GM12892 (cell line): ENCODE results near the gene SPINK1.

ENCODE experiments used
- POLR2A ChIP-seq: IDR thresholded peaks from 2 replicates; pipeline ENCODE4 v1.6.1; 2011; ENCODE audit warnings: low read depth, low read length, control low read depth
- POLR2AphosphoS5 ChIP-seq: IDR thresholded peaks from 2 replicates; pipeline ENCODE4 v1.6.1; 2011; ENCODE audit warnings: low read depth, low read length, control low read depth
- TAF1 ChIP-seq: IDR thresholded peaks from 2 replicates; pipeline ENCODE4 v1.6.1; 2011; ENCODE audit warnings: low read depth, mild to moderate bottlenecking, control low read depth, low read length, borderline replicate concordance

DNA sequence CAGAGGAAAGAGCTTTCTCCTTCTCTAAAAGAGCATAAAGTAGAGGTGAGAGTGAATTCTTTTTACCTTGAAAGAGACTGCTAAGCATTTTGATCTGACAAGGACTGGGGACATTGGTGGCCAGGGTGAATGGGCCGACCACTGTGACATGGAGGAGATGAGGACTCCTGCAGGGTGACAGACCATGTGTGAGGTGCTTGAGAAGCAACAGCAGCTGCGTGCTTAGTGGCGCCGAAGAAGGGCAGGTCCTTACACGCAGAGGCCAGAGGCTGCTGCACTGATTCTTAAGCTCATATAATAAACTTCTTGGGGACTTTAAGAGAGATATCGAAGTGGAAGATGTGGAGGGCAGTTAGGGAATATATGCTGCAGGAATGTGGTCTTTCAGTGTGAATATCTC is 40.3 kb downstream of the SPINK1 start:
- TF ChIP-seq POLR2A (no peak), POLR2AphosphoS5 (no peak), TAF1 (no peak)
